HG02884 (cell line): ENCODE measurements around the gene HOOK2.
A peak's percentile ranks its signal among the peaks of the same experiment; 100 is the strongest.
"Not testable (repeated sequence)": the region's sequence is repeated elsewhere in the genome, so short reads cannot be mapped to it uniquely, and the experiment has no call there.

Experiments used
- ATAC-seq: cut with Tn5 transposase; IDR thresholded peaks from one replicate; pipeline ENCODE4 v1.9.1; 2021; ENCODE audit warnings: mild to moderate bottlenecking, moderate library complexity; ENCODE audit not compliant: unreplicated experiment

The HOOK2 gene

DNA sequence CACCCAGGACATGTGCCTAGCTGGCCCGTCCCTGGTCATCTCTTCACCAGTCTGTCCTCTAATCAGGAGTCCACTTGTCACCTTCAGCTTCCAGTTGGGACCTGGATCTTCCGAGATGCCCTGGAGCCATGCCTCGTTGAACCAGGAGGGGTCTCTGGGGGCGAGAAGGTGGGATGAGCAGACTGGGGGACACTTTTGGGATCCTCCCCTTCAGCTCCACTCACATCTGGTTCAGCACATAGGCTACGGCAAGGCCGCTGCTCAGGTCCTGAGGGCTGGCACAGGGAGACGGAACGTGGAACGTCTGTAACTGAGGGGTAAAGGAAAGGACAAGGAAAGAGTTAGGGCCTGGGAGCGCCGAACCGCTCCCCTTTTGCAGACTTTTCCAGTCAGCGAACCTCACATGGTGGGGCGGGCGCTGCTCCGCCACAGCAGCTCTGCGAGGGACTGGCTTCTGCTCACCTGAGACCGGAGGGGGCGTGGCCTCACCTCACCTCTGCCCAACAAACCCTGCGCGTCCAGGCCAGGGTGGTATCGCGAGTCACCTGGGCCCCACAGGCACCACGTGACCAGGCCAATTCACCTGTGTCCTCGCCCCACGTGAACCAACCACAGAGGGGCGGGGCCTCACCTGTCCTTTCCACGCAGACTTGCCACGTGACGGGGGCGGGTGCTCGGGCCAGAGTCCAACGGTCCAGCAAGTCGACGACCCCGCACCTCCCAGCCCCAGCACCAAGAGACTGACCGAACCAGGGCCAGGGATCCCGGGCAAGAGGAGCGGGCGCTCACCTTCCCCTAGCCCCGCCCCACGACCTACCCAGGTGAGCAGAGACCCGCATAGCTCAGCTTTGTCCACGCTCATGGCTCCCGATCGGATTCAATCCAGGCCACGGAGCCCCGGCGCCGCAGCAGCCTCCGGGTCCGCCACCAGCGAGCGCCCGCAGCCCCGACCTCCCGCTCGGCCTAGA is at the start of gene HOOK2:
Gene HOOK2, minus strand, starts transcription at position 965 of the 968 bp plus-strand sequence. Its CDS starts 103 bp downstream, at position 862.
- ATAC-seq: no peak

GRCh38 chr19:12821761-12822160 is 46.4 kb upstream of the HOOK2 start:
- ATAC-seq: no peak

DNA sequence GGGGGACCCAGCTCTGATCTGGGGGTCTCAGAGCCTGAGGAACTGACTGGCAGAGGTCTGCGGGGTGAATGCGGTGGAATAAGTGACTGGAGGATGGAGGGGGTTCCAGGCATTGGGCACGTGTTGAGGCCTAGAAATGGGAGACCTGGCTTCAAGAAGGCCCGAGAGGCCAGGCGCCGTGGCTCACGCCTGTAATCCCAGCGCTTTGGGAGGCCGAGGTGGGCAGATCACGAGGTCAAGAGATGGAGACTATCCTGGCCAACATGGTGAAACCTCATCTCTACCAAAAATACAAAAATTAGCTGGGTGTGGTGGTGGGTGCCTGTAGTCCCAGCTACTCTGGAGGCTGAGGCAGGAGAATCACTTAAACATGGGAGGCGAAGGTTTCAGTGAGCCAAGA is 42.5 kb upstream of the HOOK2 start:
- not testable (repeated sequence) for ATAC-seq

DNA sequence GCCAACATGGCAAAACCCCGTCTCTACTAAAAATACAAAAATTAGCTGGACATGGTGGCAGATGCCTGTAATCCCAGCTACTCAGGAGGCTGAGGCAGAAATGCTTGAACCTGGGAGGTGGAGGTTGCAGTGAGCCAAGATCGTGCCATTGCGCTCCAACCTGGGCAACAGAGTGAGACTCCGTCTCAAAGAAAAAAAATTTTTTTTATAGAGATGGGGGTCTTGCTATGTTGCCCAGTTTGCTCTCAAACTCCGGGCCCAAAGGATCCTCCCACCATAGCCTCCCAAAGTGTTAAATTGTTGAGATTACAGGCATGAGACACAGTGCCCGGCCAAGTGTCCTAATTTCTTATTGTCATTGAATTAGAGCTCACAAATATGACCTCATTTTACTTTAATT is 41.8 kb upstream of the HOOK2 start:
- ATAC-seq: not testable (repeated sequence)

- ATAC-seq: no peak
Measured at GRCh38 chr19:12815088-12815487, 39.7 kb upstream of the HOOK2 start.

DNA sequence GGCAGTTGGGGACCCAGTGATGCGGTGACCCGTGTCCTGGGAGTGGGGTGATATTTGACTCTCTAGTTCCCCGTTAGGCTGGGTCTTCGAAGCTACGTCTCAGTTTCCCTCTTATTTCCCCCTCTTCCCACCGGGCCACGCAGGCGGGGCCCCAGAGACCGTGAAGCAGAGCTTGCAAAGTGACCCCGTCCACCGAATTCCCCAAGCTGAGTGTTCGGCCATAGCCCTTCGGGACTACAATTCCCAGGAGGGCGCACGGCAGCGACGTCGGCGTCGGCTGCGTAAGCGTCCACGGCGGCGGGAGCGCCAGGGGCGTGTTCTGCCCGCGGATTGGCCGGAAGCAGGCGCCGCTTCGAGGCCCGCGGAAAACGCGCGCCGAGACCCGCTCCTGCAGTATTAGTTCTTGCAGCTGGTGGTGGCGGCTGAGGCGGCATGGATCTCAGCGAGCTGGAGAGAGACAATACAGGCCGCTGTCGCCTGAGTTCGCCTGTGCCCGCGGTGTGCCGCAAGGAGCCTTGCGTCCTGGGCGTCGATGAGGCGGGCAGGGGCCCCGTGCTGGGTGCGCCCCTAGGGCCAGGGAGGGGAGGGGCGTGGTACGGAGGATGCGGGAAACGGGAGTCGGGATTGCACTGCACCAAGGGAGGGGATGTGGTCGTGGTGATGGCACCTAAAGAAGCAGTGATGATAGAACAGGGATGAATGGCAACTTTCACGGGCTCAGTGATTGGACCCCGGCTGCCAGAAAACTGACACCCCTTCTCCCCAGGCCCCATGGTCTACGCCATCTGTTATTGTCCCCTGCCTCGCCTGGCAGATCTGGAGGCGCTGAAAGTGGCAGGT is 31.1 kb upstream of the HOOK2 start, which contains the start of gene RNASEH2A:
Gene RNASEH2A, plus strand, starts transcription at position 343 of the 840 bp plus-strand sequence. Its CDS starts 90 bp downstream, at position 433.
- peak; percentile 69 for ATAC-seq

DNA sequence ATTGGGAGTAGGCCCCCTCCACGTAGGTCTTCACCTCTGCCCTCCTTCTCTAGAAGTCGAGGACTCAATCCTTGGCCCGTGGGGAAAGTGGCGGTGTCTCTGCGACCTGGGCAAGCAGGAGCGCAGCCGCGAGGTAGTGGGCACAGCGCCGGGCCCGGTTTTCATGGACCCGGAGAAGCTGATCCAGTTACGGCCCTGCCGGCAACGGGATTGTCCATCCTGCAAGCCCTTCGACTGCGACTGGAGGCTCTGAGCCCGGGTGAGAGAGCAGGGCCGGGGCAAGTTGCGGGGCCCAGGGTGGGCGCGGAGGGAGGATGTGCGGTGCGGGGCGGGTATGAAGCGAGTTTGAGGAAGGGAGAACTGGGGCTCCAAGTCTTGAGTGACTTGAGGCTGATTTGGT is 28.7 kb upstream of the HOOK2 start:
- ATAC-seq: no peak

DNA sequence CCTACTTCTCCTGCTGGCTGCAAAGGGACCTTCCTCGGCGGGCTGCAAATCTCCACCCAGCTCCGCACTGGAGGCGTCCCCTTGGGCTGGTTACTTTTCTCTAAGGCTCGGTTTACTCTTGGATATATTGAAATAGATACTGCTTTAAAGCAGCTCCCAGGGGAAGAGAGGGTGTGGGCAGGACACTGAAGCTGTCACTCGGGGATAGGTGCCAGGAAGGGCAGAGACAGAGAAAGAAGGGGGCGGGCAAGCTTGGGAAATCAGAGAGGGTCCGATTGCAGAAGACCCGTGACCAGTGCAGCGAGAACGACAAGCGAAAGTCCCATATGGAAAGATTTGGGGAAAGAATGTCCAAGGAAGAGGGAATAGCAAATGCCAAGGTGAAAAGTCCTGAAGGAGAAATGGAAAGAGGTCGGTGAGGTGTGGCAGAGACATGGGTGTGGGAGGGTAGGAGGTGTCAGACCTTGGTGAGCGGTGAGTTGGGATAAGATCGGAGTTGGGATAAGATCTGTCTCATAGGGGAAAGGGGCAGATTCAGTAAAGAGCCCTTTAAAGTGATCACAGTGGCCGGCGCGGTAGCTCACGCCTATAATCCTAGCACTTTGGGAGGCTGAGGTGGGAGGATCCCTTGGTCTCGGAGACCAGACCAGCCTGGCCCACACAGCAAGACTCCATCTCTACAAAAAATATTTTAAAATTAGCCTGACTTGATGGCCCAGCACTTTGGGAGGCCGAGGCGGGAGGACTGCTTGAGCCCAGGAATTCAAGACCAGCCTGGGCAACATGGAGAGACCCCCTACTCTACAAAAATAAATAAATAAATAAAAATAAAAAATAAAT is 27.1 kb upstream of the HOOK2 start:
- ATAC-seq: no peak

- no peak for ATAC-seq
Measured at GRCh38 chr19:12801466-12802266, 26.3 kb upstream of the HOOK2 start, which contains the start of the genes PRDX2 and THSD8. TSS of gene PRDX2 (minus strand) at chr19:12801800. CDS start at chr19:12801261, 539 bp downstream. TSS of gene THSD8 (plus strand) at chr19:12802069. CDS start at chr19:12802072, 3 bp downstream.

- ATAC-seq: no peak
Measured at GRCh38 chr19:12800923-12801465, 25.6 kb upstream of the HOOK2 start.

GRCh38 chr19:12800466-12800770 is 25.1 kb upstream of the HOOK2 start:
- ATAC-seq: no peak

DNA sequence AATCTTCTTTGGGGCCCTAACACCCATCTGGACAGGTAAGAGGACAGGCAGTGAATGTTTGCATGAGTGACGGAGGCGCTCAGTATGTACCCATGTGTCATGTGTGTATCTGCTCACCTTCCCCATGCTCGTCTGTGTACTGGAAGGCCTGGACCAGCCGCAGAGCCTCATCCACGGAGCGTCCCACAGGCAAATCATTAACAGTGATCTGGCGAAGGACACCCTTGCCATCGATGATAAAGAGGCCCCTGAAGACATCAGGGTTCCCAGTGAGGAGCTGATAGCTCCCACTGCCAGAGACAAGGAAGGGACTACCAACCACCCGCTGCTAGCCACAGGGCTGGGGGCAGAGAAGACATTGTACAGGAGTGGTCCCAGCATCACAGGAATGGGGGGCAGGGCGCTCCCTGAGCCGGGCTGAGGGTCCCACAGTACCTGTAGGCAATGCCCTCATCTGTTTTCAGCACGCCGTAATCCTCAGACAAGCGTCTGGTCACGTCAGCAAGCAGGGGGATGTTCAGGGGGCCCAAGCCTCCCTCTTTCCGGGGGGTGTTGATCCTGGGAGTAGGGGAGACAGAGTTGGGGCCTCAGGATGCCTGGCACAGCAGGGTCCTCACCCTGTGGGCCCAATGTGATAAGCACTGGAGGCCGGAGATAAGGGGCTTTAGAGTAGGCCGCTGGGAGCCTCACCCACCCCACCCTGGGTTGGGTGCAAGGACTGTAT is 24.6 kb upstream of the HOOK2 start:
- ATAC-seq: no peak

- ATAC-seq: not testable (repeated sequence)
Measured at GRCh38 chr19:12797607-12798006, 22.3 kb upstream of the HOOK2 start.

- no peak for ATAC-seq
Measured at GRCh38 chr19:12797141-12797587, 21.8 kb upstream of the HOOK2 start.

GRCh38 chr19:12796146-12797071 is 21.1 kb upstream of the HOOK2 start:
- no peak for ATAC-seq

- ATAC-seq: no peak
Measured at GRCh38 chr19:12794971-12795381, 19.6 kb upstream of the HOOK2 start.

DNA sequence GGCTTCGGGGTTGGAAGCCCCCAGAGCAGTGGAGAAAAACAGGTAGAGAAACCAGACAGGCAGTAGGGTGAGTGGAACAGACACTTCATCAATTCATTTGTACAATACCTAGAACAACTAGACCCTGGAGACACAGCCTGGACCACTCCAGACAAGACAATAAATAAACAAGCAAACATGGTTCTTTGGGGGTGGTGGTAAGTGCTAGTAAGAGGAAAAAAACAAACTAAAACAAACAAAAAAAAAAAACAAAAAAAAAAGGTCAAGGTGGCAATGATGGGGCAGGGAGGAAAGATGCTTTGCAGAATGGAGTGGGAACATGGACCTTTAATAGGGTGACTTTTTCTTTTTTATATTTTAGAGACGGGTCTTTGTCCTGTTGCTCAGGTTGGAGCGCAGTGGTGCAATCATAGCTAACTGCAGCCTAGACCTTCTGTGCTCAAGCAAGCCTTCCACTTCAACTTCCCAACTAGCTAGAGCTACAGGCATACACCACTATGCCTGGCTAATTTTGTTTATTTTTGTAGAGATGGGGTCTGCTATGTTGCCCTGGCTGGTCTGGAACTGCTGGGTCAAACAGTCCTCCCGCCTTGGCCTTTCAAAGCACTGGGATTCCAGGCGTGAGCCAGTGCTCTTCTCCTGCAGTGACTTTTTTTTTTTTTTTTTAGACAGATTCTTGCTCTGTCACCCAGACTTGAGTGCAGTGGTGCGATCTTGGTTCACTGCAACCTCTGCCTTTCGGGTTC is 19.0 kb upstream of the HOOK2 start:
- ATAC-seq: no peak
